GM12878 (cell line): ENCODE measurements around the gene FAM219A. TPM values are rescaled to one million over a fixed set of nuclear protein-coding genes. Genes with fewer than 3 reads are reported as not detected.

ENCODE experiments used
- ATAC-seq: fragments of 200-7000 bp; cut with Tn5 transposase; 3 replicates; pipeline ENCODE4 v1.9.1; 2020; ENCODE audit warnings: mild to moderate bottlenecking, moderate library complexity
- BruUV-seq: library from RNA; stranded (reverse); fragments of 400-500 nt; replicated peaks from 2 replicates; lab custom pipeline; 2021; lab: Mats Ljungman, UMichigan
- CTCF ChIA-PET: fragments of 300-600 bp; sonication (Branson Sonifier 250); formaldehyde crosslinking; extraction: SDS; loops from one replicate; lab custom pipeline; 2021; ENCODE audit warnings: inconsistent platforms; lab: Yijun Ruan, JAX
- POLR2A ChIA-PET: fragments of 350-600 bp; formaldehyde crosslinking; extraction: SDS; loops from one replicate; lab custom pipeline; 2021; ENCODE audit warnings: inconsistent platforms; lab: Charles Lee
- RAD21 ChIA-PET: fragments of 300-600 bp; sonication (Branson Sonifier 250); formaldehyde crosslinking; loops from one replicate; lab custom pipeline; 2023; ENCODE audit warnings: antibody characterized with exemption; ENCODE audit not compliant: unreplicated experiment; lab: Charles Lee
- SMC1A ChIA-PET: fragments of 300-600 bp; sonication (Branson Sonifier 250); formaldehyde crosslinking; loops from one replicate; lab custom pipeline; 2023; ENCODE audit not compliant: unreplicated experiment, uncharacterized antibody; lab: Charles Lee
- DNase-seq: peaks from one replicate; pipeline ENCODE4 v3.0.0-alpha.2; 2011; ENCODE audit warnings: low read depth, low spot score
- FAIRE-seq: peaks from 3 replicates; lab custom pipeline; 2011; peaks lifted over from hg19 to GRCh38; lab: Jason Lieb, UNC
- H2AFZ ChIP-seq: 2 replicates; pipeline ENCODE4 v1.6.0; 2011; ENCODE audit warnings: low read depth, low read length, control low read depth; ENCODE audit not compliant: control insufficient read depth
- H3K27ac ChIP-seq: 2 replicates; pipeline ENCODE4 v1.5.1; 2011; ENCODE audit warnings: control low read depth; ENCODE audit not compliant: control insufficient read depth, insufficient read depth
- H3K27me3 ChIP-seq, 2 experiments: replicated peaks in 1 of 2; 2 replicates each; pipeline versions ENCODE4 v1.6.0 to v1.6.1; 2011; ENCODE audit warnings: low read length in 1 of 2; ENCODE audit not compliant: control insufficient read depth in 2 of 2, insufficient read depth in 2 of 2
- H3K36me3 ChIP-seq, 2 experiments: 2 replicates each; pipeline ENCODE4 v1.5.1; 2011; ENCODE audit warnings: low read length in 1 of 2; ENCODE audit not compliant: control insufficient read depth in 2 of 2, insufficient read depth in 2 of 2
- H3K4me1 ChIP-seq: 2 replicates; pipeline ENCODE4 v1.6.1; 2011; ENCODE audit warnings: mild to moderate bottlenecking, low read length, moderate library complexity, mixed read lengths; ENCODE audit not compliant: control insufficient read depth, insufficient read depth
- H3K4me2 ChIP-seq: 2 replicates; pipeline ENCODE4 v1.6.0; 2011; ENCODE audit warnings: control low read depth; ENCODE audit not compliant: control insufficient read depth, insufficient read depth
- H3K4me3 ChIP-seq: fragments of 200-600 bp; sonication (generic); 2 replicates; pipeline ENCODE4 v1.5.1; 2016
- H3K79me2 ChIP-seq: 2 replicates; pipeline ENCODE4 v1.6.0; 2011; ENCODE audit warnings: low read length; ENCODE audit not compliant: control insufficient read depth, insufficient read depth
- H3K9ac ChIP-seq: 2 replicates; pipeline ENCODE4 v1.8.0; 2011; ENCODE audit warnings: low read length, control low read depth, mixed read lengths; ENCODE audit not compliant: control insufficient read depth, insufficient read depth
- H3K9me3 ChIP-seq: replicated peaks from 3 replicates; pipeline ENCODE4 v1.5.1; 2011; ENCODE audit warnings: mild to moderate bottlenecking, low read length; ENCODE audit not compliant: control insufficient read depth, insufficient read depth
- H4K20me1 ChIP-seq: 2 replicates; pipeline ENCODE4 v1.6.0; 2011; ENCODE audit not compliant: control insufficient read depth, insufficient read depth
- BACH1 ChIP-seq: fragments of 450-650 bp; IDR thresholded peaks from 2 replicates; pipeline ENCODE4 v1.6.1; 2017; ENCODE audit warnings: mild to moderate bottlenecking, borderline replicate concordance
- BCL11A ChIP-seq: IDR thresholded peaks from 2 replicates; pipeline ENCODE4 v1.6.1; 2011; ENCODE audit warnings: low read depth, low read length
- BMI1 ChIP-seq: fragments of 450-650 bp; IDR thresholded peaks from 2 replicates; pipeline ENCODE4 v1.6.1; 2016; ENCODE audit warnings: mild to moderate bottlenecking, moderate library complexity, borderline replicate concordance
- GABPA ChIP-seq: IDR thresholded peaks from 2 replicates; pipeline ENCODE4 v1.6.1; 2014; ENCODE audit warnings: antibody characterized with exemption, low read depth, mild to moderate bottlenecking, inconsistent platforms
- IKZF2 ChIP-seq, 2 experiments: fragments of 450-650 bp; IDR thresholded peaks; 2 replicates each; pipeline ENCODE4 v1.6.1; 2017; ENCODE audit warnings: mild to moderate bottlenecking in 2 of 2, moderate library complexity in 2 of 2
- JUND ChIP-seq: IDR thresholded peaks from 2 replicates; pipeline ENCODE4 v1.6.1; 2012; ENCODE audit warnings: low read depth, mild to moderate bottlenecking, low read length, improper control_type of control experiment, moderate library complexity
- KLF5 ChIP-seq: fragments of 450-650 bp; IDR thresholded peaks from 2 replicates; pipeline ENCODE4 v1.6.1; 2014; ENCODE audit warnings: mild to moderate bottlenecking; ENCODE audit not compliant: partially characterized antibody
- LARP7 ChIP-seq: fragments of 450-650 bp; IDR thresholded peaks from 2 replicates; pipeline ENCODE4 v1.6.1; 2017; ENCODE audit warnings: mild to moderate bottlenecking
- PAX8 ChIP-seq: fragments of 450-650 bp; IDR thresholded peaks from 2 replicates; pipeline ENCODE4 v1.6.1; 2017; ENCODE audit warnings: mild to moderate bottlenecking, moderate library complexity
- RELA ChIP-seq: fragments of 450-650 bp; IDR thresholded peaks from 2 replicates; pipeline ENCODE4 v1.8.0; 2014; ENCODE audit warnings: borderline replicate concordance; ENCODE audit not compliant: partially characterized antibody
- SIX5 ChIP-seq: IDR thresholded peaks from 2 replicates; pipeline ENCODE4 v1.6.1; 2011; ENCODE audit warnings: mild to moderate bottlenecking, low read depth, low read length, moderate library complexity; ENCODE audit not compliant: severe bottlenecking
- SPI1 ChIP-seq: IDR thresholded peaks from 2 replicates; pipeline ENCODE4 v1.6.1; 2011; ENCODE audit warnings: low read depth, mild to moderate bottlenecking, low read length, moderate library complexity, borderline replicate concordance; ENCODE audit not compliant: insufficient read depth
- TARDBP ChIP-seq: IDR thresholded peaks from 2 replicates; pipeline ENCODE4 v1.6.1; 2016; ENCODE audit warnings: borderline replicate concordance
- TCF12 ChIP-seq: IDR thresholded peaks from 2 replicates; pipeline ENCODE4 v1.6.1; 2011; ENCODE audit warnings: low read depth, mild to moderate bottlenecking, low read length
- ZNF274 ChIP-seq: IDR thresholded peaks from one replicate; pipeline ENCODE4 v1.8.0; 2011; ENCODE audit not compliant: insufficient read length, insufficient read depth
- WGBS: methylation state at CpG from one replicate; pipeline ENCODE4 v1.1.6; 2016; ENCODE audit warnings: low lambda C conversion rate; ENCODE audit not compliant: insufficient replicate concordance, insufficient coverage; ENCODE audit errors: missing lambda C conversion rate; 5-methylcytosine and 5-hydroxymethylcytosine counted together
- in situ Hi-C: fragments of 300-500 bp; cut with MboI; formaldehyde crosslinking; loops from 9 replicates; pipeline ENCODE4 v1.14.3; 2018; ENCODE audit warnings: mixed read lengths
- intact Hi-C: fragments of 100-400 bp; cut with micrococcal nuclease; formaldehyde crosslinking; loops from one replicate; pipeline ENCODE4 v1.14.2; 2022; ENCODE audit not compliant: unreplicated experiment
- polyA plus RNA-seq, 11 experiments: library from polyadenylated mRNA; depleted of rRNA in 4 of 11; unstranded in 6 of 11; stranded (reverse) in 5 of 11; fragments of >200 nt; fragmentation: Nextera tagmentation in 4 of 11; fragmentation: Illumina TruSeq in 1 of 11; extraction: Ambion mirVana in 4 of 11; extraction: Trizol in 1 of 11; gene quantifications; 1 replicate in 1 of 11; 2 replicates in 10 of 11; pipeline versions ENCODE4 v1.2.1 to v1.2.3, GENCODE V29; 2011 to 2016; ENCODE audit warnings: inconsistent platforms in 2 of 11, missing spikeins in 2 of 11, low read depth in 1 of 11
- total RNA-seq, 4 experiments: library from RNA; depleted of rRNA in 3 of 4; stranded (reverse); fragments of >200 nt in 3 of 4; fragmentation: Illumina TruSeq in 1 of 4; extraction: Trizol in 1 of 4; gene quantifications; 2 replicates each; pipeline versions ENCODE4 v1.2.1 to v1.2.3, GENCODE V29; 2013 to 2021
- TF ChIP-seq, protein P1 (sequence below): IDR thresholded peaks from 2 replicates; pipeline ENCODE4 v1.6.1; 2011; ENCODE audit warnings: borderline replicate concordance, low read depth, mild to moderate bottlenecking, moderate library complexity, low read length; ENCODE audit not compliant: insufficient read depth, poor library complexity, severe bottlenecking
- TF ChIP-seq, protein P2 (sequence below): IDR thresholded peaks from 2 replicates; pipeline ENCODE4 v1.6.1; 2012; ENCODE audit warnings: low read depth, low read length, improper control_type of control experiment
- TF ChIP-seq, protein P3 (sequence below): IDR thresholded peaks from 2 replicates; pipeline ENCODE4 v1.6.1; 2012; ENCODE audit warnings: mild to moderate bottlenecking, low read depth, low read length

FAM219A gene
- total and polyA plus RNA-seq, 10 of the 15 experiments (the other 5 are each of a cell fraction or from before 2014, with no cell fraction given), result 0.11 to 2.0 (median 0.71) TPM

DNA sequence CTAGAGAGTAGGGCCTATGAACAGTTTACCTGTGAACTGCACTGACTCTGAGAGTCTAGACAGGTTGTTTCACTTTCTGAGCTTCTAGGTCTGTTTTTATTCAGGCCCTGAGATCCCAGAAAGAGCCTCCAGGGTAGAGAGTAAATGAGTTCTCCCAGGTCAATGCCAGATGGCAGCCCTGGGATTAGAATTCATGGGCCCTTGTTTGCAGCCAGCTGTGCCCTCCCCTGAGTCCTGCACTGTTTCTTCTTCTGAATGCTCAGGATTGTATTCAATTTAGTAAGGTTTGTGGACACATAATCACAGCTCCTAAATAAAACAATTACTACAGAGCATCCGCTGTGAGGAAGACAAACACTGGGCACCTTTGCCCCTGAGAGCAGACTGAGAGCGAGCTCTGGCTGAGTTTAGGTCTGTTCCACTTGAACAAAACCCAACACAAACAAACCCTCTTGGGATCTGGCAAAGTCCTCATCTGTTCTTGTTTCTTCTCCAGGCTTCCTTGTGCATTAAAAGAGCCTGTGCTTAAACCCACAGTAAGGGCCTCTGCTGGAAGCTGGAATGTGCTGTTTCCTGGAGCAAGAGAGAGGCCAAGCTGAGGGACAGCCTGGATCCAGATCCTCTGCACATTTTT, 29.9 kb downstream of the FAM219A start:
- Histone ChIP-seq H3K4me1 (no peaks in the 10 kb centered on the region), H3K27ac (no peak overlapping the region), H2AFZ (no peak overlapping the region), H3K36me3 (no peaks in the 10 kb centered on the region), H3K79me2 (no peaks in the 10 kb centered on the region), H3K4me2 (no peak overlapping the region), H3K9ac (no peak overlapping the region), H3K27me3 (no peaks in the 10 kb centered on the region), H3K4me3 (no peak overlapping the region), H4K20me1 (peaks cover 4% of the 10 kb centered on the region), H3K9me3 (no peaks in the 10 kb centered on the region)
- DNase-seq, result no peak
- in situ Hi-C loops (no loop called here), intact Hi-C loops (no loop called here)
- BruUV-seq, result no TSS peak
- WGBS, result 73% methylated on average over 2 of the region's 2 CpGs
- ChIA-PET POLR2A (interaction anchor here (0.6 kb wide), 1 partner anchor 349 kb away, joined by 4 read pairs; no protein-coding TSS in a partner anchor), CTCF (interaction anchor here (0.6 to 1.2 kb wide), 2 partner anchors 11 to 156 kb away, joined by 3 read pairs; no protein-coding TSS in a partner anchor), RAD21 (no interaction called here), SMC1A (no interaction called here)
- no peak for ATAC-seq
- TF ChIP-seq IKZF2 (IDR thresholded peaks at IDR 0.05) (no peak), SPI1 (no peak), LARP7 (no peak), TARDBP (no peak), ZNF274 (no peak), BMI1 (no peak), SIX5 (no peak), TCF12 (no peak), BACH1 (no peak), GABPA (no peak), PAX8 (no peak), BCL11A (no peak), RELA (no peak), JUND (no peak), KLF5 (no peak)
- TF ChIP-seq, protein P1, sequence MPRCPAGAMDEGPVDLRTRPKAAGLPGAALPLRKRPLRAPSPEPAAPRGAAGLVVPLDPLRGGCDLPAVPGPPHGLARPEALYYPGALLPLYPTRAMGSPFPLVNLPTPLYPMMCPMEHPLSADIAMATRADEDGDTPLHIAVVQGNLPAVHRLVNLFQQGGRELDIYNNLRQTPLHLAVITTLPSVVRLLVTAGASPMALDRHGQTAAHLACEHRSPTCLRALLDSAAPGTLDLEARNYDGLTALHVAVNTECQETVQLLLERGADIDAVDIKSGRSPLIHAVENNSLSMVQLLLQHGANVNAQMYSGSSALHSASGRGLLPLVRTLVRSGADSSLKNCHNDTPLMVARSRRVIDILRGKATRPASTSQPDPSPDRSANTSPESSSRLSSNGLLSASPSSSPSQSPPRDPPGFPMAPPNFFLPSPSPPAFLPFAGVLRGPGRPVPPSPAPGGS, result no peak
- TF ChIP-seq, protein P2, sequence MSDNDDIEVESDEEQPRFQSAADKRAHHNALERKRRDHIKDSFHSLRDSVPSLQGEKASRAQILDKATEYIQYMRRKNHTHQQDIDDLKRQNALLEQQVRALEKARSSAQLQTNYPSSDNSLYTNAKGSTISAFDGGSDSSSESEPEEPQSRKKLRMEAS, result no peak
- TF ChIP-seq, protein P3, sequence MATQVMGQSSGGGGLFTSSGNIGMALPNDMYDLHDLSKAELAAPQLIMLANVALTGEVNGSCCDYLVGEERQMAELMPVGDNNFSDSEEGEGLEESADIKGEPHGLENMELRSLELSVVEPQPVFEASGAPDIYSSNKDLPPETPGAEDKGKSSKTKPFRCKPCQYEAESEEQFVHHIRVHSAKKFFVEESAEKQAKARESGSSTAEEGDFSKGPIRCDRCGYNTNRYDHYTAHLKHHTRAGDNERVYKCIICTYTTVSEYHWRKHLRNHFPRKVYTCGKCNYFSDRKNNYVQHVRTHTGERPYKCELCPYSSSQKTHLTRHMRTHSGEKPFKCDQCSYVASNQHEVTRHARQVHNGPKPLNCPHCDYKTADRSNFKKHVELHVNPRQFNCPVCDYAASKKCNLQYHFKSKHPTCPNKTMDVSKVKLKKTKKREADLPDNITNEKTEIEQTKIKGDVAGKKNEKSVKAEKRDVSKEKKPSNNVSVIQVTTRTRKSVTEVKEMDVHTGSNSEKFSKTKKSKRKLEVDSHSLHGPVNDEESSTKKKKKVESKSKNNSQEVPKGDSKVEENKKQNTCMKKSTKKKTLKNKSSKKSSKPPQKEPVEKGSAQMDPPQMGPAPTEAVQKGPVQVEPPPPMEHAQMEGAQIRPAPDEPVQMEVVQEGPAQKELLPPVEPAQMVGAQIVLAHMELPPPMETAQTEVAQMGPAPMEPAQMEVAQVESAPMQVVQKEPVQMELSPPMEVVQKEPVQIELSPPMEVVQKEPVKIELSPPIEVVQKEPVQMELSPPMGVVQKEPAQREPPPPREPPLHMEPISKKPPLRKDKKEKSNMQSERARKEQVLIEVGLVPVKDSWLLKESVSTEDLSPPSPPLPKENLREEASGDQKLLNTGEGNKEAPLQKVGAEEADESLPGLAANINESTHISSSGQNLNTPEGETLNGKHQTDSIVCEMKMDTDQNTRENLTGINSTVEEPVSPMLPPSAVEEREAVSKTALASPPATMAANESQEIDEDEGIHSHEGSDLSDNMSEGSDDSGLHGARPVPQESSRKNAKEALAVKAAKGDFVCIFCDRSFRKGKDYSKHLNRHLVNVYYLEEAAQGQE, result no peak
- TF ChIP-seq, all 136 proteins: peak for 0
- no peak for FAIRE-seq
